ENCODE results near the gene CTBP2.
"Not testable (repeated sequence)": the region's sequence is repeated elsewhere in the genome, so short reads cannot be mapped to it uniquely, and the experiment has no call there.

CTBP2 gene

GRCh38 chr10:125095228-125095627 lies 65.1 kb downstream of the CTBP2 start:
- no peak for DNase-seq (ENCODE audit: low read depth)
- no peak overlapping the region for H3K4me3 ChIP-seq (ENCODE audit: low read depth, low read length)

DNA sequence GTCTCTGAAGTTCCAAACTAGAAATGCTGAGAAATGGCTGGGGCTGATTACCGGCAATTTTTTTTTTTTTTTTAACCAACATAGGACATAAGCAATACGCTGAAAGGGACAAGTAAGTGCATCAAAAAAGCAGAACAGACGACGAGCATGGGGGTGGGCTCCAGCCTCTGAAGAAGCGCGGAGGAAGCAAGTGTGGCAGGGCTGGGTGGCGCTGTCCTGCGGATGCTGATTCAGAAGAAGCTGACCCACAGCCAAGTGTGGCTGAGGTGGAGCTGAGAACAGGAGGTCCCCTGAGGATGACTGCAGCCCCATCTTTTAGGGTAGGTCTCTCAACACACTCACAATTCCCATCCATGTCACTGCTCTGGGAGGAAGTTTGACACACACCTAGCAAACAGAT lies 65.6 kb downstream of the CTBP2 start:
- H3K4me3 ChIP-seq (ENCODE audit: low read depth, low read length): no peak overlapping the region
- DNase-seq (ENCODE audit: low read depth): no peak

- no peak for DNase-seq (ENCODE audit: low read depth)
- H3K4me3 ChIP-seq (ENCODE audit: low read depth, low read length): no peak overlapping the region
Measured at GRCh38 chr10:125093974-125094705, 66.2 kb downstream of the CTBP2 start.

DNA sequence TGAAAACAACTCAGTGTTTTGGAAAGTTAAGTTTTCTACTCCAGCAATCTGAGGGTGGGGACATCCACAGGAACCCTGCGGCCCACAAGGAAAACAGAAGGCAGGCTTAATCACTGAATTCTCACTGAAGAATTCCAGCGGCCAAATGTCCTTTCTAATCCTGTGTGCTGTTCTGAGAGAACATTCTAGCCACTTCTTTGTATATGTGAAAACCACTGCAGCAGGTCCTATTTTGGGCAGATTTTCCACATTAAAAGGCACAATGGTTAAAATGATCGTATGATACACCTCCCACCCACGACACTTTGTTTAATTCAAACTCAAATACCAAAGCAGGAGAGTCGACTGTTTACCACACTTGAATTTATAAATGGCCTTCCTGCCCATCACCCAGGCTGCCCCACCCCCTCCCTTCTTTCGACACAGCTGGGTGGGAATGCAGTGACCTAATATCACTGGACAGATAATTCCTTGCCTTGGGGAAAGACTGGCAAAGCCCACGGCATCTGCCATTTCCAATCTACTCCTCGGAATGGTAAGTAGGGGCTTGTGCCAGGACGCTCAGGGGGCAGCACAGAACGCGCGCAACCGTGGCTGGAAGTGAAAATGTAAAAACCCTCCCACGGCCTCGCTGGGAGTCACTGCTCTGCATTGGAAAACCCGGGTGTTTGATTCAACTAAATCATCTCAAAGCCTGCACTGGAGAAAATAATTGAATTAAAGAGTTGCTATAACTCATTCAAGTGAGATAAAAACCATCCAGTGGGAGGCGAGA lies 67.0 kb downstream of the CTBP2 start:
- H3K4me3 ChIP-seq (ENCODE audit: low read depth, low read length): no peak overlapping the region
- DNase-seq (ENCODE audit: low read depth): no peak

DNA sequence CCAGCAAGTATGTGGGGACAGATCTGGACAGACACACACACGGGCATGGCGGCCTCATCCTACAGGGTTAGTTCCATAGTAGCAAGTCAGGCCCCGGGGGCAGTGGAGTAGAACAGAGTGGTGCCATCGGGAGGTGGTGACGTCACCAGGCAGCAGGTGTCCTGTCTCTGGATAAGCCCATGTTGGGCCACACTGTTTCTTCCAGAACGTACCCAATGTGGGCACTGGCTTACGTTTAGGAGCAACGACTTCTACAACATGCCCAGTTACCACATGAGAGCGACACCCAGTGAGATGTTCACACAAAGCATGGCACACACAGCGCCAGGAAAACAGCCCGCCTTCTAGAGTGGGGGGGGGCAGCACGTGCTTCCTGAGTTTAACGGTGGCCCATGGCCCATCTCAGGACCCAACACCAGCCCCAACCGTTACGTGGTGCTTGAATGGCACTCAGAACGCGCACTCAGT lies 67.8 kb downstream of the CTBP2 start:
- H3K4me3 ChIP-seq (ENCODE audit: low read depth, low read length): no peak overlapping the region
- DNase-seq (ENCODE audit: low read depth): no peak

- H3K4me3 ChIP-seq (ENCODE audit: low read depth, low read length): no peak overlapping the region
- DNase-seq (ENCODE audit: low read depth): no peak
Measured at GRCh38 chr10:125091891-125092290, 68.5 kb downstream of the CTBP2 start.

DNA sequence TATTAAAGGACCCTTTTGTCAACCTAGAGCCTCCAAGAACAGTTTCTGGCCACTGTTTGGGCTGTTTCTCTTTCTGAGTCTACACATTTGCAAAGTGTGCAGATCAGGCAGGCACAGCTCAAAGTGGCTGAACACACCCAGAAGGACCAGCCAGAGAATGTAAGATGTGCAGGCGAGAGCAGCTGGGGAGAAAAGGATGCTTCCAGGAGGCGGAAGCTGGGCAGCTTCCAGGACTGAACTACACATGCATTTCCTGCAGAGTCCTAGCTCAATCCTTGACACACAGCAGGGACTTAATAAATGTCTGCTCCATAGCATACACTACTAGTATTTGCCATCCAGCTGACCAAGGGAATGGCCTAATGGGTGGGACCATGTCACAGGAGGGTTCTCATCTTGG lies 70.9 kb downstream of the CTBP2 start:
- H3K4me3 ChIP-seq (ENCODE audit: low read depth, low read length): no peak overlapping the region
- DNase-seq (ENCODE audit: low read depth): no peak

DNA sequence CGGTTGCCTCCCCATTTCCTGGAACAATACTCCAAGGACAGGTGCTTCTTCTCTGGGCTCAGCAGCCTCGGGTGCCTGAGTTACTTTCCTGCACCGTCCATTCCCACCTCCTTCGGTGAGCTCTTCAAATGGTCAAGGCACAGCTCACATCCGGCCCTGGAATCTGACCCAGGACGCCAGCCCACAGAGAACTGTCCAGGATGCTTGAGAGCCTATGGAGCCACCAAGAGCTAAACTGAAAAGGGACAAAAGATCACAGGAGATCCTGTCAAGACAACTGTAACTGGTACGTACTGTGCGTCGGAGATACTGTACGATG lies 72.5 kb downstream of the CTBP2 start:
- no peak overlapping the region for H3K4me3 ChIP-seq (ENCODE audit: low read depth, low read length)
- DNase-seq (ENCODE audit: low read depth): no peak

GRCh38 chr10:125087191-125087896 lies 73.0 kb downstream of the CTBP2 start:
- H3K4me3 ChIP-seq (ENCODE audit: low read depth, low read length): no peak overlapping the region
- DNase-seq (ENCODE audit: low read depth): no peak

GRCh38 chr10:125086691-125087090 lies 73.7 kb downstream of the CTBP2 start:
- H3K4me3 ChIP-seq (ENCODE audit: low read depth, low read length): no peak overlapping the region
- DNase-seq (ENCODE audit: low read depth): no peak

GRCh38 chr10:125085258-125086054 lies 74.9 kb downstream of the CTBP2 start:
- no peak for DNase-seq (ENCODE audit: low read depth)
- no peak overlapping the region for H3K4me3 ChIP-seq (ENCODE audit: low read depth, low read length)

DNA sequence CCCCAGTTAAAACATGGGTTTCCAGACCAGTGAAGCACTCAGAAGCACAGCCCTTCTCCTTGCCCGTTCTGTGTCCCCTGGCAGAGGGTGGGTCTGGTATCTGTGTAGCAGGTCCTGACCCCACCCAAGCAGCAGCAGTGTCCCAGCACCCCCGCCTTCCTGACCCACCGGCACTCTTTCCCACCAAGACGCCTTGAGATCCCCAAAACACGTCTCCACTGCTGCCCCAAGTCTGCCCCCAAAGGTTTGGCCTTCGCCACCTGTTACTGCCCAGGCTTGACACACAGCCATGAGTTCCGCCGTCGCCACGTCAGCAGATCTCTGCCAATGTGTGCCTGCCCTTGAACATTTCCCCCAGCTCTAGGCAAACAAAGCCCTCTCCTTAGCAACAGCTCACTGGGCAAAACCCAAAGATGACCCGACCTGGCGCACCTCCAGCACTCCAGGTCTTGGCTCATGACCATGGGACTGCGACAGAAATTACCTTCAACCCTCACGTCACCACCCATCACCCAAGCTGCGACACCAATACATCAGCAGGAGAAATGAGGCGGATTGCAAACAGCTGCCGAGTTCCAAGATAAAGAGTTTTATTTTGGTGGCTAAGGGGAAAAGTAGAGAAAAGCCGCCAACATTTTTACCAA lies 75.6 kb downstream of the CTBP2 start:
- no peak overlapping the region for H3K4me3 ChIP-seq (ENCODE audit: low read depth, low read length)
- DNase-seq (ENCODE audit: low read depth): no peak

GRCh38 chr10:125084191-125084613 lies 76.2 kb downstream of the CTBP2 start:
- H3K4me3 ChIP-seq (ENCODE audit: low read depth, low read length): no peak overlapping the region
- peak; percentile 75 for DNase-seq (ENCODE audit: low read depth)

- no peak for DNase-seq (ENCODE audit: low read depth)
- no peak overlapping the region for H3K4me3 ChIP-seq (ENCODE audit: low read depth, low read length)
Measured at GRCh38 chr10:125083576-125083920, 76.8 kb downstream of the CTBP2 start.

- H3K4me3 ChIP-seq (ENCODE audit: low read depth, low read length): no peak overlapping the region
Measured at GRCh38 chr10:125082881-125083575, 77.3 kb downstream of the CTBP2 start.

GRCh38 chr10:125082471-125082870 lies 77.9 kb downstream of the CTBP2 start:
- H3K4me3 ChIP-seq (ENCODE audit: low read depth, low read length); DNase-seq (ENCODE audit: low read depth): not testable (repeated sequence)

More at GRCh38 chr10:125082881-125083575, 77.3 kb downstream of the CTBP2 start:
- no peak for DNase-seq (ENCODE audit: low read depth)

GRCh38 chr10:125081931-125082330 lies 78.4 kb downstream of the CTBP2 start:
- no peak for DNase-seq (ENCODE audit: low read depth)
- H3K4me3 ChIP-seq (ENCODE audit: low read depth, low read length): no peak overlapping the region

DNA sequence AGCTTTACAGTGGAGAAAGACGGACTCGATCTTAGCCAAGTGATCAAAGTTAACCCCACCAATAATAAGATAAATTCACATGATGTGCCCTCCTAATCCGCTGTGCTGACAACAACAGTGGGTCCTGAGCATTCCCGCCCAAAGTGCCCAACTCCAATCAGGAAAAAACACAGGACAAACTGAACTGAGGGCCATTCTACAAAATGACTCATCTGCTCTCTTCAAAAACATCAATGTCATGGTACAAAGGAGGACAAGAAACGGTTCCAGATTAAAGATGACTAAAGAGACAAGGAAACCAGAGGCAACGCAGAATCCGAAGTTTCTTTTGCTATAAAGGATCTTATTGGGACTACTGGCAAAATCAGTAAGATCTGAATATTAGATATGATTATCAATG lies 79.4 kb downstream of the CTBP2 start:
- no peak overlapping the region for H3K4me3 ChIP-seq (ENCODE audit: low read depth, low read length)
- DNase-seq (ENCODE audit: low read depth): no peak

DNA sequence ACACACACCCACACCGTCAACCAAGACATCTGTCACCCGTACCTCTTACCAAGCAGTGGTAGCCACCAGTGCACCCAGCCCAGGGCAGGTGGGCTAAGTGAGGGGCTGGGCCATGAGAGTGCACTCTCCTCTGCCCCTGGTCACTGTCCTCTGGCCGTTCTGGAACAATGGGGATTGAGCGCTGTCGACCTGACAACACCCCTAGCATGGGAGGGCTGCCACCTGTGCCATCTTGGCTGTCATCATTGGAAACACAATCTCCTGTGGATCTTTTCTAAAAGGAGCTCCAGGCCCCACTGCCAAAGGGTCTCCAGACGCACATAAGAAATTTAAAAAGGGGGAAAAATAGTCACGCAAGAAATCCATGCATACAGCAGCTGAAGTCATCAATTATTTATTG lies 80.1 kb downstream of the CTBP2 start:
- H3K4me3 ChIP-seq (ENCODE audit: low read depth, low read length): no peak overlapping the region
- DNase-seq (ENCODE audit: low read depth): no peak

Data from skeletal muscle cell (primary cell).